ENCODE data around the gene RCN2.

RCN2 gene

DNA sequence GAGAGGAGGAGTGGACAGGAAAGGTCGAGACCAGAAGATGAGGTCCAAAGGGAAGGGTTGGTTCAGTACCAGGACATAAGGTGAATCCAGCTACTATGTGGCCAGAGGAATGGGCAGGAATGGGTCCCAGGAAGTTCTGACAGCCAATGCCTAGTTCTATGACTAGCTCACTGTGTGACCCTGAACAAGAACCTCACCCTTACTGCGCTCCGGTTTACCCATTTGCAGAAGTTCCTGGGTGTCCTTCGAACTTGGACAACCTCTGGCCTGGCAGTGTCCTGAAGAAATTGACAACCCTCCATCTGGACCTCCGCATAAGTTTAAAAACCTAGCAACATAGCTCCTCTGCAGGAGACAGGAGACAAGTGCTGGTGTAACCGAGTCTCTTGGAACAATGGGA, 51.2 kb downstream of the RCN2 start:
- no peak for DNase-seq
- Histone ChIP-seq H3K36me3 (no peaks in the 10 kb centered on the region), H3K9me3 (no peaks in the 10 kb centered on the region), H3K4me1 (no peaks in the 10 kb centered on the region), H3K4me3 (ENCODE audit: low read depth, low read length) (no peak overlapping the region), H3K27me3 (no peaks in the 10 kb centered on the region)
- TF ChIP-seq, protein P1, sequence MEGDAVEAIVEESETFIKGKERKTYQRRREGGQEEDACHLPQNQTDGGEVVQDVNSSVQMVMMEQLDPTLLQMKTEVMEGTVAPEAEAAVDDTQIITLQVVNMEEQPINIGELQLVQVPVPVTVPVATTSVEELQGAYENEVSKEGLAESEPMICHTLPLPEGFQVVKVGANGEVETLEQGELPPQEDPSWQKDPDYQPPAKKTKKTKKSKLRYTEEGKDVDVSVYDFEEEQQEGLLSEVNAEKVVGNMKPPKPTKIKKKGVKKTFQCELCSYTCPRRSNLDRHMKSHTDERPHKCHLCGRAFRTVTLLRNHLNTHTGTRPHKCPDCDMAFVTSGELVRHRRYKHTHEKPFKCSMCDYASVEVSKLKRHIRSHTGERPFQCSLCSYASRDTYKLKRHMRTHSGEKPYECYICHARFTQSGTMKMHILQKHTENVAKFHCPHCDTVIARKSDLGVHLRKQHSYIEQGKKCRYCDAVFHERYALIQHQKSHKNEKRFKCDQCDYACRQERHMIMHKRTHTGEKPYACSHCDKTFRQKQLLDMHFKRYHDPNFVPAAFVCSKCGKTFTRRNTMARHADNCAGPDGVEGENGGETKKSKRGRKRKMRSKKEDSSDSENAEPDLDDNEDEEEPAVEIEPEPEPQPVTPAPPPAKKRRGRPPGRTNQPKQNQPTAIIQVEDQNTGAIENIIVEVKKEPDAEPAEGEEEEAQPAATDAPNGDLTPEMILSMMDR (IDR thresholded peaks at IDR 0.05; ENCODE audit: low read depth, low read length): no peak

DNA sequence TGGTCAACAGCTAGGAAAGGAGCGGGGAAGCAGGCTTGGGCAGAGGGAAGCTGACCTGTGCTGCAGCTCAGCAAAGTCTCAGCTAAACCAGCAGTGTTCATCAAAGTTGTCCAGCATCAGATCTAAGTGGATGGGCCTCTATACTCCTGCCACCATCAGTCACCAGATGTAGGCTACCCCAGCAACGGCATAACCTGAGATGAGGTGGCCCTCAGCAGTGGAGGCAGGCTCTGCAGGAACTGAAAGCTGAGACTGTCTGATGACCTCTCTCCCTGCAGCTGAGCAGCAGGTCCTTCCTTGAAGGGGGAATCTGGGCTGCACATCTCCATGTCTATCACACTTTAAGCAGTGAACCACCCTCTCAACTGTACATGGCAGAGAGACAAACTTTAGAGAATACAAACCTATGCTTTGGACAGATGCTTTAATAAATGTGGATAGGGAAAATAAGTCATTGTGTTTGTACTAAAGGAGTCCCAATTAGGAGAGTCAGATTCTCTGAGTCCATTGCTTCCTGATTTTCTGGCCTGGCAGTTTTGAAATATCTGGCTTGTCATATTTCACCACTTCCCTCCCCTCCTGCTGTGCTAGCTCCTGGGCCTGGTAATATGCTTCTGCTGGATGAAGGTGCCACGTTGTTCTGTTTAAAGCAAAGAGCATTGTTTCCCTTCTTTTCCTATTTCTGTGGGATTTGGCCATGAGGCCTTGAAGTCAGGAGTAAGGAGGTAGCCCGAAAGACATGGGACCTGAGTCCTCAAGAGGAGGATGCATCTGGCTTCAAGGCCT, 52.2 kb downstream of the RCN2 start:
- TF ChIP-seq, protein P1 (IDR thresholded peaks at IDR 0.05; ENCODE audit: low read depth, low read length): no peak
- Histone ChIP-seq H3K4me1 (no peaks in the 10 kb centered on the region), H3K9me3 (no peaks in the 10 kb centered on the region), H3K36me3 (no peaks in the 10 kb centered on the region), H3K4me3 (ENCODE audit: low read depth, low read length) (no peak overlapping the region), H3K27me3 (no peaks in the 10 kb centered on the region)
- DNase-seq: no peak

DNA sequence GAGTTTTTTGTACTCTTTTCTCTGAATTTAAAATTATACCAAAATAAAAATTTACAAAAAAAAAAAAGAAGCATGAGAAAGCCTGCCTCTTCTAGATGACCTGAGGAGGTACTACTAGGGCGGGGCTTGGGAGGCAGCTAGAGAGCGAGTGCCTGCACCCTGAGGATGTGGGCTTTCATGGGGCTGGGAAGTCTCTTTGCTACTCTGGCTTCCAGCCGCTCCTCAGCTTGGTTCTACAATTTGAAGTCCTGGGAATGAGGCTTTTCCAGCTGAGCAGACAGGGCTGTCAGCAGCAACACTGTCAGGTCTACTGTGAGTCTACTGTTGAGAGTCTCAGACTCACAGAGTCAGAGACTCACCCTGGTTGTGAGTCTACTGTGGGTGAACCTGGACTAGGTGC, 55.2 kb downstream of the RCN2 start:
- Histone ChIP-seq H3K9me3 (no peaks in the 10 kb centered on the region), H3K36me3 (no peaks in the 10 kb centered on the region), H3K4me3 (ENCODE audit: low read depth, low read length) (no peak overlapping the region), H3K27me3 (no peaks in the 10 kb centered on the region), H3K4me1 (no peaks in the 10 kb centered on the region)
- DNase-seq: no peak
- TF ChIP-seq, protein P1 (IDR thresholded peaks at IDR 0.05; ENCODE audit: low read depth, low read length): no peak

DNA sequence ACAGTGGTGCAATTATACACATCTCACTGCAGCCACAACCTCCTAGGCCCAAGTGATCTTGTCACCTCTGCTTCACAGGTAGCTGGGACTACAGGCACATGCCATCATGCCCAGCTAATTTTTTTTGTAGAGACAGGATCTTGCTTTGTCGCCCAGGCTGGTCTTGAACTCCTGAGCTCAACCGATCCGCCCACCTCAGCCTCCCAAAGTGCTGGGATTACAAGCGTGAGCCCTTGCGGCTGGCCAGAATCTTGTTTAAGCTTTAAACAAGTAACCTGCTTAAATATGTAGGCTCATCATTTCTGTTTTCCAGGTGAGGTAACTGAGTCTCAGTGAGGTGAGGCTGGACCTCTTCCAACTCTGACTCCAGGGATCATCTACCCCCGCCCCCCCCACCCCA, 55.7 kb downstream of the RCN2 start:
- Histone ChIP-seq H3K36me3 (no peaks in the 10 kb centered on the region), H3K27me3 (no peaks in the 10 kb centered on the region), H3K4me1 (no peaks in the 10 kb centered on the region), H3K9me3 (no peaks in the 10 kb centered on the region), H3K4me3 (ENCODE audit: low read depth, low read length) (no peak overlapping the region)
- no peak for DNase-seq
- TF ChIP-seq, protein P1 (IDR thresholded peaks at IDR 0.05; ENCODE audit: low read depth, low read length): no peak

DNA sequence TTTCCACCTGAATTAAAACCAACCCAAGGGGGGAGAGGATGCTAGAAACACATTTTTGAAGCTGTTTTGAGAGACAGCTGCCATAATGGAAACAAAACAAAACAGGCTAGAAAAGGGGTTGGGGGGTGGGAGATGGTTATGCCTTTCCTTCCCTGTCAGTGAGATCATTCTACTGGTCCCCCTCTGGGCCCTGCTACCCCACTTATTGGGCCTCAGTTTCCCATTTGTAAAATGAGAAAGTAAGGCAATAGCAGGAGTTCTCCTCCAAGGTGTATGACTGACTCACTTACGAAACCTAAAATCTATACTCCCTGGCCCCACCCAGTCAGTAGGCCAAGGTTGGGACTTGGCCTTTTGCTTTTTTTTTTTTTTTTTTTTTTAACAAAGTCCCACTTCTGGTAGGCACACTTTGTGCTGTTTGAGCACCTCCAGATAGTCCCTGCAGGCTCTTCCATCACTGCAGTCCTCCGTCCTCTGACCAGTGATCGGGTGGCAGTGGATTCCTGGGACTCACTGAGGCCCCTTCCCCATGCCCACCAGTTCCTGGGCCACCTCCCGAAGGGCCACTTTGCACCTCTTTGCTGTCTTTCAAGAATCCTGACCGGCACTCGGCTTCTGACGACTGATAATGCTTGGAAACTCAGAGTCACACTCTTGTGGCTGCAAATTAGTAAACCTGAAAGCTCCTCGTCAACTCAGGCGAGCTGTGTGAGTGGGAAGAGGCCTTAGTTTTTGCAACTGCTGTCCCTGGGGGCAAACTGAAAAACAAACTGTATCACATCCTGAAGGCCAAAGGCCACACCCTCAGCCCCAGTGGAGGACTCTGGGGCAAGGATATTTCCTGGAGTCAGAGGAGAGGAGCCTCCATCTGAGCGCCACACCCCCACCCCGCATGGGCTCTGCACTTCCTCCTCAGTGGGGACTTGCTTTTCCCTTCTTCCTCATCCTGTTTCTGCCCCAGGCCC, 56.6 kb downstream of the RCN2 start:
- H3K4me1 ChIP-seq: no peaks in the 10 kb centered on the region
- H3K36me3 ChIP-seq: no peaks in the 10 kb centered on the region
- no peak overlapping the region for H3K4me3 ChIP-seq (ENCODE audit: low read depth, low read length)
- no peak for DNase-seq
- TF ChIP-seq, protein P1 (IDR thresholded peaks at IDR 0.05; ENCODE audit: low read depth, low read length): no peak
- H3K27me3 ChIP-seq: no peaks in the 10 kb centered on the region
- H3K9me3 ChIP-seq: no peaks in the 10 kb centered on the region

Data from BE2C (cell line).